Thoracic aorta (tissue), 2 donors: Measurements from ENCODE around the gene SECISBP2. TPM values are rescaled to one million over a fixed set of nuclear protein-coding genes. Genes with fewer than 3 reads are reported as not detected.
A peak's percentile ranks its signal among the peaks of the same experiment; 100 is the strongest.

Experiments used
- ATAC-seq: fragments of 150-250 bp; one replicate; pipeline ENCODE4 v1.8.0; 2017; ENCODE audit warnings: low read depth; ENCODE audit not compliant: insufficient number of reproducible peaks, low FRiP score
- DNase-seq: peaks from one replicate; pipeline ENCODE4 v3.0.0-alpha.2; 2020; ENCODE audit warnings: low spot score
- H3K27ac ChIP-seq, 2 donors: fragments of 200-600 bp; sonication (generic); 1 replicate in 1 of 2; 2 replicates in 1 of 2; pipeline ENCODE4 v1.5.1; 2016; ENCODE audit warnings: mild to moderate bottlenecking in 2 of 2, moderate library complexity in 2 of 2
- H3K27me3 ChIP-seq: fragments of 200-600 bp; sonication (generic); replicated peaks from 2 replicates; pipeline ENCODE4 v1.6.0; 2016; ENCODE audit warnings: mild to moderate bottlenecking; ENCODE audit not compliant: insufficient read depth
- H3K36me3 ChIP-seq: fragments of 200-600 bp; sonication (generic); one replicate; pipeline ENCODE4 v1.5.1; 2016
- H3K4me1 ChIP-seq, 2 donors: fragments of 200-600 bp; sonication (generic); 1 replicate in 1 of 2; 2 replicates in 1 of 2; pipeline versions ENCODE4 v1.5.1 to v1.6.0; 2016; ENCODE audit warnings: low read depth in 2 of 2, mild to moderate bottlenecking in 1 of 2; ENCODE audit not compliant: control insufficient read depth in 1 of 2
- H3K4me3 ChIP-seq: fragments of 200-600 bp; sonication (generic); 2 replicates; pipeline ENCODE4 v1.5.1; 2016; ENCODE audit warnings: mild to moderate bottlenecking
- H3K9me3 ChIP-seq: fragments of 200-600 bp; sonication (generic); 2 replicates; pipeline ENCODE4 v1.5.1; 2016
- CTCF ChIP-seq: fragments of 200-600 bp; sonication (generic); IDR thresholded peaks from one replicate; pipeline ENCODE4 v1.5.1; 2019; ENCODE audit warnings: antibody characterized with exemption
- total RNA-seq, 2 donors: library from RNA; depleted of rRNA; stranded (reverse); fragments of >200 nt; gene quantifications; one replicate each; pipeline versions ENCODE4 v1.1.0 to v1.2.3, GENCODE V29; 2016

The SECISBP2 gene
- total RNA-seq, 2 donors from 2014 or later = 37.2 to 91.5 TPM

DNA sequence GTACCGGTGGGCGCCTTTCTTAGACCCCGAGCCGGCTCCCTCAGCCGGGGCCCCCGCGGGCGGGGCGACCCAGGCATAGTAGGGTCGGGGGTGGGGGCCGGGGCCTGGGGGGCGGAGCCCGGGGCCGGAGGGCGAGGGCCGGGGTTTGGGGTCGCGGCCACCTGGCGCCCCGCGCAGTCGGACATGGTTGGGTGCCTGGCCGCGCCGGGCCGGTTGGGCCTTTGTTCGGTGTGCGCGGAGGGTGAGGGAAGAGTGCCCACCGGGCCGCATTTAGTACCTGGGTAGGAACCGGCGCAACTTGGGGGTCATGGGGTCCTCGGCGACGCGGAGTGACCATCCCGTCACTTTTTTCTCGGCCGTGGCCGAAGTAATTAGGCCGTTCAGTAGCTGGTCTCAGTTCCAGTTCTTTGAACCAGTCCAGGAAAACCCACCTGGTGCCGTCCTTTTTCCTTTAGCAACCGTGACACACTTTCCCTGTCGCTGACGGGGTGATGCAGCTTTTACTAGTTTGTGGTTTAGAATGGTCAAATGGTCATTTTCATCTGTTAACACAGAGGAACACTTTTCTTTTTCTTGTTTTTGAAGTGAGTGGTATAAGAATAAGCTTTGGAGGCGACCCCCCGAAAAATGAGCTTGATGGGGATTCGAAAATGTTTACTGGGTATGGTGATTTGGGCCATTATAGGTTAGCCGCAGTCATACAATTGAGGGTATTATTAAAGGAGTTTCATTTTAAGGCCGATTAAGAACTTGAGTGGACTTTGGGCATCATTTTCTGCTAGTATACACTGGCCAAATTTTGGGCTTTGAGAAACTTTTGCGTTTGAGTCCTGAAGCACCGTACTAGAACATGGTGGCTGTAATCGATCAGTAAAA lies 6.7 kb upstream of the SECISBP2 start:
- DNase-seq (no peak), ATAC-seq (no peak)
- TF ChIP-seq CTCF = no peak
- Histone ChIP-seq H3K4me1 (peaks cover 7 to 21% of the 10 kb centered on the region in 2 donors), H3K27ac (no peak overlapping the region), H3K4me3 (peak overlapping the region; percentile 76), H3K27me3 (no peaks in the 10 kb centered on the region), H3K36me3 (no peaks in the 10 kb centered on the region), H3K9me3 (no peaks in the 10 kb centered on the region)

GRCh38 chr9:89312222-89312571 lies 6.1 kb upstream of the SECISBP2 start:
- Histone ChIP-seq H3K9me3 (no peaks in the 10 kb centered on the region), H3K4me3 (peak overlapping the region; percentile 76), H3K36me3 (no peaks in the 10 kb centered on the region), H3K4me1 (peaks cover 7 to 22% of the 10 kb centered on the region in 2 donors), H3K27ac (no peak overlapping the region), H3K27me3 (no peaks in the 10 kb centered on the region)
- no peak for DNase-seq
- TF ChIP-seq CTCF = no peak
- no peak for ATAC-seq

GRCh38 chr9:89313842-89314241 lies 4.5 kb upstream of the SECISBP2 start:
- Histone ChIP-seq H3K27ac (no peak overlapping the region), H3K36me3 (no peaks in the 10 kb centered on the region), H3K27me3 (no peaks in the 10 kb centered on the region), H3K4me3 (no peak overlapping the region), H3K4me1 (peaks cover 10 to 31% of the 10 kb centered on the region in 2 donors), H3K9me3 (no peaks in the 10 kb centered on the region)
- DNase-seq (no peak), ATAC-seq (no peak)
- no peak for TF ChIP-seq CTCF

DNA sequence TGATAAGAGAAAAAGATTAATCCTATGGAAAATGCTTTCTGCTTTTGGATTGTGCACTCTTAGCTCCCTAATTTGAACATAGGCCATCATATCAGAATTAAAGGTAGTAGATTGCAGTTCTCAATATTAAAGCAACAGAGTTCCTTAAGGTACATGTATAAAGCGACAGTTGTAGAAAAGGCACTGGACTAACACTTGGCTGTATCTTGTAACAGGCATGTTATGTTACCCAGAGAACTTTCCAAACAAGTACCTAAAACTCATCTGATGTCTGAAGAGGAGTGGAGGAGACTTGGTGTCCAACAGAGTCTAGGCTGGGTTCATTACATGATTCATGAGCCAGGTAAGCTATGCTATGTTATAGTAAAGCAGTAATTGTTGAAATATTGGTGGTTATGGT lies 3.3 kb upstream of the SECISBP2 start:
- no peaks in the 10 kb centered on the region for H3K27me3 ChIP-seq
- ATAC-seq (no peak), DNase-seq (no peak)
- H3K36me3 ChIP-seq = no peaks in the 10 kb centered on the region
- H3K27ac ChIP-seq = no peak overlapping the region
- H3K4me1 ChIP-seq = peaks cover 17 to 33% of the 10 kb centered on the region in 2 donors
- TF ChIP-seq CTCF = no peak
- H3K4me3 ChIP-seq = no peak overlapping the region
- H3K9me3 ChIP-seq = no peaks in the 10 kb centered on the region

DNA sequence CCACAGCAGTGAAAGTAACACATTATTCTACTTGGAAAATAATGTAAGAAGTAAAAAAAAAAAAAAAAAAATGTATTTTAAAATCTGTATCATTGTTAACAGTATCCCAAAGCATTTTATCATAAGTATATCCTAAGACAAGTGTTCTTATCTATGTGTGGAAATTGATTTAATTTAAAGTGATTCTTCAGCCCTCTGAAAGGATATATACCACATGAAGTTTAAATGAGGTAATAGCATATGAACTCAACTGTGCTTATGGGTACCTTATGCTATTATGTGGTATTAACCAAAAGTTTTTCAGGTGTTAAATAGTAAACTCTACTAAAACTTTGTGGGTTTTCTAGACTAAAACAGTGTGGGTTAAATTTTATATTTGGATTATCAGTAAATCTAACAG lies 2.8 kb upstream of the SECISBP2 start:
- Histone ChIP-seq H3K27me3 (no peaks in the 10 kb centered on the region), H3K4me3 (no peak overlapping the region), H3K27ac (no peak overlapping the region), H3K36me3 (no peaks in the 10 kb centered on the region), H3K4me1 (peaks cover 22 to 37% of the 10 kb centered on the region in 2 donors), H3K9me3 (no peaks in the 10 kb centered on the region)
- no peak for TF ChIP-seq CTCF
- DNase-seq (no peak), ATAC-seq (no peak)
